HL-60 (cell line): ENCODE measurements around the gene KCNJ9.

ENCODE experiments used
- DNase-seq, 2 experiments: peaks; one replicate each; pipeline ENCODE4 v3.0.0-alpha.2; 2010 to 2020; ENCODE audit warnings: low read depth in 1 of 2, low spot score in 1 of 2
- H3K27ac ChIP-seq: fragments of 250-450 bp; sonication (Bioruptor Pico); replicated peaks from 2 replicates; pipeline ENCODE4 v1.5.1; 2020; ENCODE audit warnings: mild to moderate bottlenecking, moderate library complexity
- H3K27me3 ChIP-seq: fragments of 250-450 bp; sonication (Bioruptor Pico); 2 replicates; pipeline ENCODE4 v1.5.1; 2021; ENCODE audit warnings: mild to moderate bottlenecking, moderate library complexity; ENCODE audit not compliant: insufficient read depth, poor library complexity, severe bottlenecking
- H3K4me3 ChIP-seq: replicated peaks from 2 replicates; pipeline ENCODE4 v1.5.1; 2011; ENCODE audit warnings: mild to moderate bottlenecking, control low read depth, low read length; ENCODE audit not compliant: insufficient read depth
- CTCF ChIP-seq: IDR thresholded peaks from one replicate; pipeline ENCODE4 v1.5.1; 2011; ENCODE audit warnings: low read length, control low read depth, inconsistent platforms; ENCODE audit not compliant: insufficient read depth
- GABPA ChIP-seq: IDR thresholded peaks from 2 replicates; pipeline ENCODE4 v1.6.1; 2012; ENCODE audit warnings: low read depth
- POLR2AphosphoS5 ChIP-seq: IDR thresholded peaks from 2 replicates; pipeline ENCODE4 v1.6.1; 2012; ENCODE audit warnings: low read depth
- REST ChIP-seq: IDR thresholded peaks from 2 replicates; pipeline ENCODE4 v1.6.1; 2012; ENCODE audit warnings: low read depth; ENCODE audit not compliant: insufficient replicate concordance
- SPI1 ChIP-seq: IDR thresholded peaks from 2 replicates; pipeline ENCODE4 v1.6.1; 2012; ENCODE audit warnings: low read depth, mild to moderate bottlenecking, borderline replicate concordance

Gene KCNJ9

GRCh38 chr1:160066829-160067745, 14.3 kb upstream of the KCNJ9 start:
- DNase-seq = no peak
- no peak overlapping the region for H3K4me3 ChIP-seq
- TF ChIP-seq REST = no peak
- no peak for TF ChIP-seq GABPA
- no peak for TF ChIP-seq CTCF
- TF ChIP-seq SPI1 = no peak
- TF ChIP-seq POLR2AphosphoS5 = no peak

GRCh38 chr1:160068225-160068624, 13.1 kb upstream of the KCNJ9 start:
- Histone ChIP-seq H3K27ac (no peak overlapping the region), H3K4me3 (no peak overlapping the region), H3K27me3 (peaks cover 29% of the 10 kb centered on the region)
- TF ChIP-seq GABPA = no peak
- no peak for TF ChIP-seq SPI1
- TF ChIP-seq REST = no peak
- TF ChIP-seq POLR2AphosphoS5 = no peak
- TF ChIP-seq CTCF = no peak
- no peak for DNase-seq

More at GRCh38 chr1:160066829-160067745, 14.3 kb upstream of the KCNJ9 start:
- Histone ChIP-seq H3K27ac (no peak overlapping the region), H3K27me3 (peaks cover 27% of the 10 kb centered on the region)

- TF ChIP-seq REST (no peak), POLR2AphosphoS5 (no peak), CTCF (no peak)
- H3K4me3 ChIP-seq = no peak within 1 kb of the TSS
- no peak for DNase-seq
- H3K27me3 ChIP-seq = peaks cover 29% of the 10 kb centered on the region
- no peak within 1 kb of the TSS for H3K27ac ChIP-seq
These were observed 11.7 kb upstream of the KCNJ9 start, which contains the start of gene KCNJ10 for GRCh38 chr1:160069460-160070231. KCNJ10 (minus strand) TSS chr1:160070160; CDS start chr1:160042532, 27,628 bp downstream.
